Peyer's patch (tissue), 4 donors: ENCODE results near the gene PAIP2.

ENCODE experiments used
- CTCF ChIP-seq, 6 experiments: fragments of 450-650 bp in 4 of 6; fragments of 200-600 bp in 2 of 6; sonication (generic) in 1 of 6; IDR thresholded peaks; one replicate each; pipeline ENCODE4 v1.5.1; 2017 to 2019; ENCODE audit warnings: antibody characterized with exemption in 6 of 6, mild to moderate bottlenecking in 3 of 6, moderate library complexity in 1 of 6
- POLR2A ChIP-seq, 2 donors: fragments of 450-650 bp; IDR thresholded peaks; one replicate each; pipeline ENCODE4 v1.5.1; 2017; ENCODE audit warnings: antibody characterized with exemption in 2 of 2, mild to moderate bottlenecking in 2 of 2, moderate library complexity in 2 of 2

GRCh38 chr5:139381837-139382761 is 40.4 kb downstream of the PAIP2 start:
- TF ChIP-seq CTCF (IDR thresholded peaks at IDR 0.05) (no peak), POLR2A (IDR thresholded peaks at IDR 0.05) (no peak)
